SU-DHL-6 (cell line): Measurements from ENCODE around the gene ACADS.

Experiments
- CTCF ChIP-seq: fragments of 200-600 bp; sonication (generic); IDR thresholded peaks from one replicate; pipeline ENCODE4 v1.5.1; 2017; ENCODE audit warnings: antibody characterized with exemption, mild to moderate bottlenecking, low read length, moderate library complexity; ENCODE audit not compliant: insufficient read depth, poor library complexity, severe bottlenecking
- EZH2phosphoT487 ChIP-seq: fragments of 200-600 bp; sonication (generic), shearing (Covaris generic); conservative IDR thresholded peaks from 2 replicates; pipeline ENCODE4 v1.6.1; 2018; ENCODE audit warnings: mild to moderate bottlenecking, antibody characterized with exemption, low read length, moderate library complexity, mixed read lengths

GRCh38 chr12:120700886-120701285 lies 24.7 kb upstream of the ACADS start:
- TF ChIP-seq CTCF (no peak), EZH2phosphoT487 (no peak)
